ENCODE measurements around the gene STXBP6. TPM values are rescaled to one million over a fixed set of nuclear protein-coding genes. Genes with fewer than 3 reads are reported as not detected.
A peak's percentile ranks its signal among the peaks of the same experiment; 100 is the strongest.

The STXBP6 gene
- total and polyA plus RNA-seq, 10 of the 15 experiments (the other 5 are each of a cell fraction or from before 2014, with no cell fraction given): 1.2 to 47.3 (median 1.9) TPM

- ATAC-seq: no peak
- Histone ChIP-seq H3K27ac (ENCODE audit: control insufficient read depth, insufficient read depth) (no peak overlapping the region), H3K9me3 (replicated peaks; ENCODE audit: control insufficient read depth, insufficient read depth, low read length) (no peaks in the 10 kb centered on the region), H3K4me2 (ENCODE audit: control insufficient read depth, insufficient read depth) (peak overlapping the region; percentile 47; the same call in 1 of the 2 replicates), H3K4me1 (ENCODE audit: control insufficient read depth, insufficient read depth, low read length) (no peaks in the 10 kb centered on the region), H4K20me1 (ENCODE audit: control insufficient read depth, insufficient read depth) (no peaks in the 10 kb centered on the region), H3K9ac (ENCODE audit: control insufficient read depth, insufficient read depth, low read length) (no peak overlapping the region), H3K4me3 (no peak overlapping the region), H3K27me3 (replicated peaks in 1 of 2; ENCODE audit: control insufficient read depth in 2 of 2, insufficient read depth in 2 of 2, low read length in 1 of 2) (peaks cover 0 to 12% of the 10 kb centered on the region in 2 experiments; a peak in 1 of 4 replicates), H2AFZ (ENCODE audit: control insufficient read depth, low read depth, low read length) (no peak overlapping the region; the same call in 1 of the 2 replicates), H3K79me2 (ENCODE audit: control insufficient read depth, insufficient read depth, low read length) (no peaks in the 10 kb centered on the region), H3K36me3 (ENCODE audit: control insufficient read depth in 2 of 2, insufficient read depth in 2 of 2, low read length in 1 of 2) (no peaks in the 10 kb centered on the region)
- WGBS (ENCODE audit: insufficient coverage, insufficient replicate concordance, low lambda C conversion rate, missing lambda C conversion rate): 53% methylated on average over 34 of the region's 34 CpGs
- ChIA-PET CTCF (interaction anchor here (0.9 to 1.6 kb wide), 4 partner anchors 11 to 249 kb away, joined by 3 to 6 read pairs (median 5); no protein-coding TSS in a partner anchor), POLR2A (no interaction called here), RAD21 (ENCODE audit: unreplicated experiment) (interaction anchor here (1.3 kb wide), 1 partner anchor 340 kb away, joined by 3 read pairs; no protein-coding TSS in a partner anchor), SMC1A (ENCODE audit: uncharacterized antibody, unreplicated experiment) (interaction anchor here (1.6 to 4.5 kb wide), 5 partner anchors 8 to 83 kb away, joined by 4 to 21 read pairs (median 7); no protein-coding TSS in a partner anchor)
- TF ChIP-seq, protein P1, sequence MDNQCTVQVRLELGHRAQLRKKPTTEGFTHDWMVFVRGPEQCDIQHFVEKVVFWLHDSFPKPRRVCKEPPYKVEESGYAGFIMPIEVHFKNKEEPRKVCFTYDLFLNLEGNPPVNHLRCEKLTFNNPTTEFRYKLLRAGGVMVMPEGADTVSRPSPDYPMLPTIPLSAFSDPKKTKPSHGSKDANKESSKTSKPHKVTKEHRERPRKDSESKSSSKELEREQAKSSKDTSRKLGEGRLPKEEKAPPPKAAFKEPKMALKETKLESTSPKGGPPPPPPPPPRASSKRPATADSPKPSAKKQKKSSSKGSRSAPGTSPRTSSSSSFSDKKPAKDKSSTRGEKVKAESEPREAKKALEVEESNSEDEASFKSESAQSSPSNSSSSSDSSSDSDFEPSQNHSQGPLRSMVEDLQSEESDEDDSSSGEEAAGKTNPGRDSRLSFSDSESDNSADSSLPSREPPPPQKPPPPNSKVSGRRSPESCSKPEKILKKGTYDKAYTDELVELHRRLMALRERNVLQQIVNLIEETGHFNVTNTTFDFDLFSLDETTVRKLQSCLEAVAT (IDR thresholded peaks at IDR 0.05): 0 out of 2 replicates have a peak, but pooled peaks have one; percentile 48
- no peak for TF ChIP-seq MEF2A (IDR thresholded peaks at IDR 0.05; ENCODE audit: insufficient read depth, low read depth, low read length)
- intact Hi-C loops (cut with micrococcal nuclease; ENCODE audit: unreplicated experiment): no loop called here
- BruUV-seq (replicated peaks): no TSS peak
- no peak for DNase-seq (ENCODE audit: low read depth, low spot score)
- in situ Hi-C loops (cut with MboI): no loop called here
- FAIRE-seq: no peak
These were observed 817 bp downstream of the STXBP6 start for GRCh38 chr14:25049093-25049567.
